Activated CD8-positive, alpha-beta T cell treated with anti-CD3 and anti-CD28 coated beads for 36 hours (primary cell): Measurements from ENCODE around the gene RAB3A. TPM values are rescaled to one million over a fixed set of nuclear protein-coding genes. Genes with fewer than 3 reads are reported as not detected.
A peak's percentile ranks its signal among the peaks of the same experiment; 100 is the strongest.

Source experiments
- ATAC-seq: fragments of 200-7000 bp; cut with Tn5 transposase; one replicate; pipeline ENCODE4 v1.10.0; 2021; ENCODE audit warnings: mild to moderate bottlenecking, moderate library complexity
- CTCF ChIA-PET: fragments of 350-600 bp; sonication (Branson Sonifier 250); formaldehyde crosslinking; loops from one replicate; lab custom pipeline; 2021; ENCODE audit warnings: antibody characterized with exemption; lab: Charles Lee
- POLR2A ChIA-PET: fragments of 350-600 bp; sonication (Branson Sonifier 250); formaldehyde crosslinking; loops from one replicate; lab custom pipeline; 2021; ENCODE audit warnings: antibody characterized with exemption; lab: Charles Lee
- DNase-seq: peaks from one replicate; pipeline ENCODE4 v3.0.0-alpha.2; 2020
- H3K27ac Mint-ChIP-seq: one replicate; pipeline ENCODE4 v1.8.0; 2021; ENCODE audit warnings: mild to moderate bottlenecking, mixed read lengths
- H3K27me3 Mint-ChIP-seq: one replicate; pipeline ENCODE4 v1.8.0; 2021; ENCODE audit warnings: mixed read lengths
- H3K36me3 Mint-ChIP-seq: one replicate; pipeline ENCODE4 v1.8.0; 2021; ENCODE audit warnings: low read depth, mixed read lengths
- H3K4me1 Mint-ChIP-seq: one replicate; pipeline ENCODE4 v1.8.0; 2021; ENCODE audit warnings: low read depth, mixed read lengths
- H3K4me3 Mint-ChIP-seq: one replicate; pipeline ENCODE4 v1.8.0; 2021; ENCODE audit warnings: mild to moderate bottlenecking, moderate library complexity, mixed read lengths
- H3K9me3 Mint-ChIP-seq: one replicate; pipeline ENCODE4 v1.8.0; 2021; ENCODE audit warnings: mixed read lengths
- CTCF ChIP-seq: fragments of 200-600 bp; IDR thresholded peaks from one replicate; pipeline ENCODE4 v1.8.0; 2022; ENCODE audit warnings: antibody characterized with exemption, mild to moderate bottlenecking
- intact Hi-C: fragments of 100-400 bp; cut with micrococcal nuclease; formaldehyde crosslinking; loops from one replicate; pipeline ENCODE4 v1.10.0; 2022
- total RNA-seq, 2 experiments: library from RNA; stranded (reverse); gene quantifications; one replicate each; pipeline ENCODE4 v1.2.3, GENCODE V29; 2021

The RAB3A gene
- total RNA-seq, 2 experiments from 2014 or later = 8.9 to 11.3 TPM

- POLR2A ChIA-PET = interaction anchor here (0.6 to 2.0 kb wide), 3 partner anchors 8 to 25 kb away, joined by 3 to 7 read pairs (median 4); no protein-coding TSS in a partner anchor
- no peaks in the 10 kb centered on the region for H3K9me3 Mint-ChIP-seq
- no peak for TF ChIP-seq CTCF
Observed at GRCh38 chr19:18176367-18177310, 27.2 kb downstream of the RAB3A start.

GRCh38 chr19:18174983-18175382, 28.9 kb downstream of the RAB3A start:
- Mint-ChIP-seq H3K4me1 (peaks cover 7% of the 10 kb centered on the region), H3K27ac (no peak overlapping the region)
- intact Hi-C loops = no loop called here

More at GRCh38 chr19:18176367-18177310, 27.2 kb downstream of the RAB3A start:
- Mint-ChIP-seq H3K4me1 (peaks cover 7% of the 10 kb centered on the region), H3K27me3 (no peaks in the 10 kb centered on the region), H3K36me3 (peaks cover 4% of the 10 kb centered on the region), H3K27ac (no peak overlapping the region), H3K4me3 (no peak overlapping the region)
- DNase-seq = no peak
- CTCF ChIA-PET = interaction anchor here (0.7 to 1.9 kb wide), 7 partner anchors 8 to 76 kb away, joined by 3 to 7 read pairs (median 3); no protein-coding TSS in a partner anchor
- intact Hi-C loops = no loop called here
- no peak for ATAC-seq

GRCh38 chr19:18173572-18174288, 30.1 kb downstream of the RAB3A start, which contains the start of gene IFI30:
Gene IFI30 (plus strand): TSS chr19:18173813. CDS start chr19:18173842, 29 bp downstream.
- intact Hi-C loops = no loop called here
- peaks cover 4% of the 10 kb centered on the region for H3K36me3 Mint-ChIP-seq

More at GRCh38 chr19:18174983-18175382, 28.9 kb downstream of the RAB3A start:
- TF ChIP-seq CTCF = no peak
- Mint-ChIP-seq H3K9me3 (no peaks in the 10 kb centered on the region), H3K36me3 (peaks cover 4% of the 10 kb centered on the region), H3K27me3 (no peaks in the 10 kb centered on the region), H3K4me3 (peak overlapping the region; percentile 80)
- DNase-seq = no peak
- POLR2A ChIA-PET = interaction anchor here (1.3 kb wide), 1 partner anchor 9 kb away, joined by 5 read pairs; no protein-coding TSS in a partner anchor
- CTCF ChIA-PET = interaction anchor here (0.9 to 1.3 kb wide), 4 partner anchors 13 to 62 kb away, joined by 3 to 4 read pairs (median 4); partner anchors contain the start of gene MPV17L2
- ATAC-seq = no peak

GRCh38 chr19:18173054-18173571, 30.7 kb downstream of the RAB3A start:
- H3K4me3 Mint-ChIP-seq = peak overlapping the region; percentile 80
- peak overlapping the region; percentile 57 for H3K27ac Mint-ChIP-seq
- ChIA-PET CTCF (interaction anchor here (1.3 kb wide), 1 partner anchor 60 kb away, joined by 7 read pairs; no protein-coding TSS in a partner anchor), POLR2A (interaction anchor here (1.3 kb wide), 1 partner anchor 13 kb away, joined by 4 read pairs; no protein-coding TSS in a partner anchor)
- TF ChIP-seq CTCF = no peak
- DNase-seq (no peak), ATAC-seq (no peak)
- H3K36me3 Mint-ChIP-seq = peaks cover 9% of the 10 kb centered on the region
- intact Hi-C loops = no loop called here
- H3K4me1 Mint-ChIP-seq = peaks cover 7% of the 10 kb centered on the region
- no peaks in the 10 kb centered on the region for H3K27me3 Mint-ChIP-seq
- no peaks in the 10 kb centered on the region for H3K9me3 Mint-ChIP-seq

More at GRCh38 chr19:18173572-18174288, 30.1 kb downstream of the RAB3A start, which contains the start of gene IFI30:
- DNase-seq (peak; percentile 72), ATAC-seq (peak; percentile 86)
- Mint-ChIP-seq H3K4me1 (peaks cover 7% of the 10 kb centered on the region), H3K9me3 (no peaks in the 10 kb centered on the region), H3K27ac (peak within 1 kb of the TSS; percentile 57), H3K4me3 (peak within 1 kb of the TSS; percentile 80), H3K27me3 (no peaks in the 10 kb centered on the region)
- POLR2A ChIA-PET = interaction anchor here (0.9 to 1.3 kb wide), 3 partner anchors 8 to 25 kb away, joined by 3 to 5 read pairs (median 5); no protein-coding TSS in a partner anchor
- no peak for TF ChIP-seq CTCF
- CTCF ChIA-PET = interaction anchor here (0.9 to 1.3 kb wide), 3 partner anchors 12 to 61 kb away, joined by 3 to 4 read pairs (median 3); partner anchors contain the start of gene MPV17L2
